Liver (tissue), 9 donors: Measurements from ENCODE around the gene AVEN. TPM values are rescaled to one million over a fixed set of nuclear protein-coding genes. Genes with fewer than 3 reads are reported as not detected.

Experiments
- DNase-seq: peaks from one replicate; pipeline ENCODE4 v3.0.0-alpha.2; 2017; ENCODE audit warnings: low spot score
- H3K27ac ChIP-seq, 2 donors: one replicate each; pipeline ENCODE4 v1.7.0; 2013; ENCODE audit warnings: inconsistent platforms in 2 of 2, low read length in 2 of 2, control low read depth in 1 of 2, low read depth in 1 of 2, mild to moderate bottlenecking in 1 of 2
- H3K27me3 ChIP-seq, 4 donors: one replicate each; pipeline versions ENCODE4 v1.6.1 to v1.7.0; 2013; ENCODE audit warnings: low read length in 3 of 4, inconsistent platforms in 1 of 4, mild to moderate bottlenecking in 1 of 4, moderate library complexity in 1 of 4; ENCODE audit not compliant: control insufficient read depth in 4 of 4, insufficient read depth in 4 of 4
- H3K36me3 ChIP-seq, 4 donors: one replicate each; pipeline versions ENCODE4 v1.6.1 to v1.7.0; 2013; ENCODE audit warnings: low read length in 3 of 4, mild to moderate bottlenecking in 3 of 4, low read depth in 1 of 4, moderate library complexity in 1 of 4; ENCODE audit not compliant: control insufficient read depth in 4 of 4, insufficient read depth in 3 of 4
- H3K4me1 ChIP-seq, 4 donors: one replicate each; pipeline versions ENCODE4 v1.6.1 to v1.7.0; 2013; ENCODE audit warnings: low read length in 3 of 4, mild to moderate bottlenecking in 3 of 4, moderate library complexity in 1 of 4; ENCODE audit not compliant: control insufficient read depth in 4 of 4, insufficient read depth in 4 of 4
- H3K4me3 ChIP-seq, 3 donors: one replicate each; pipeline versions ENCODE4 v1.6.1 to v1.7.0; 2013; ENCODE audit warnings: low read length in 3 of 3, control low read depth in 1 of 3, low read depth in 1 of 3, mild to moderate bottlenecking in 1 of 3
- H3K9ac ChIP-seq, 2 donors: one replicate each; pipeline ENCODE4 v1.7.0; 2013; ENCODE audit warnings: low read length in 2 of 2, mild to moderate bottlenecking in 2 of 2, moderate library complexity in 2 of 2, control low read depth in 1 of 2, low read depth in 1 of 2
- H3K9me3 ChIP-seq, 4 donors: one replicate each; pipeline versions ENCODE4 v1.6.1 to v1.7.0; 2013; ENCODE audit warnings: low read length in 3 of 4; ENCODE audit not compliant: control insufficient read depth in 4 of 4
- EGR1 ChIP-seq, 2 donors: IDR thresholded peaks; 2 replicates each; pipeline ENCODE4 v1.6.1; 2016 to 2018; ENCODE audit warnings: antibody characterized with exemption in 2 of 2, low read depth in 2 of 2
- FOXA1 ChIP-seq: IDR thresholded peaks from 2 replicates; pipeline ENCODE4 v1.6.1; 2016; ENCODE audit warnings: antibody characterized with exemption
- FOXA2 ChIP-seq: IDR thresholded peaks from 2 replicates; pipeline ENCODE4 v1.6.1; 2016; ENCODE audit warnings: antibody characterized with exemption
- GABPA ChIP-seq, 2 donors: IDR thresholded peaks in 1 of 2; conservative IDR thresholded peaks in 1 of 2; 2 replicates each; pipeline ENCODE4 v1.6.1; 2016; ENCODE audit warnings: antibody characterized with exemption in 2 of 2, mild to moderate bottlenecking in 1 of 2, moderate library complexity in 1 of 2
- HNF4G ChIP-seq: IDR thresholded peaks from 2 replicates; pipeline ENCODE4 v1.6.1; 2016; ENCODE audit warnings: antibody characterized with exemption
- JUND ChIP-seq, 2 donors: IDR thresholded peaks; 2 replicates each; pipeline ENCODE4 v1.6.1; 2016; ENCODE audit warnings: antibody characterized with exemption in 2 of 2
- MAX ChIP-seq: IDR thresholded peaks from 2 replicates; pipeline ENCODE4 v1.6.1; 2016; ENCODE audit warnings: antibody characterized with exemption
- NR2F2 ChIP-seq: IDR thresholded peaks from 2 replicates; pipeline ENCODE4 v1.6.1; 2016; ENCODE audit warnings: antibody characterized with exemption
- RAD21 ChIP-seq, 2 donors: IDR thresholded peaks; 2 replicates each; pipeline ENCODE4 v1.6.1; 2016; ENCODE audit warnings: antibody characterized with exemption in 2 of 2, mild to moderate bottlenecking in 2 of 2
- REST ChIP-seq: IDR thresholded peaks from 2 replicates; pipeline ENCODE4 v1.6.1; 2016; ENCODE audit warnings: antibody characterized with exemption, mild to moderate bottlenecking
- RXRA ChIP-seq, 2 donors: IDR thresholded peaks; 2 replicates each; pipeline ENCODE4 v1.6.1; 2017 to 2018; ENCODE audit warnings: antibody characterized with exemption in 2 of 2, mild to moderate bottlenecking in 1 of 2
- SP1 ChIP-seq: IDR thresholded peaks from 2 replicates; pipeline ENCODE4 v1.6.1; 2018; ENCODE audit warnings: antibody characterized with exemption, mild to moderate bottlenecking
- TAF1 ChIP-seq: conservative IDR thresholded peaks from 2 replicates; pipeline ENCODE4 v1.6.1; 2016; ENCODE audit warnings: antibody characterized with exemption, mild to moderate bottlenecking
- YY1 ChIP-seq: IDR thresholded peaks from 2 replicates; pipeline ENCODE4 v1.6.1; 2016; ENCODE audit warnings: antibody characterized with exemption, mild to moderate bottlenecking
- WGBS: extraction: QIAGEN DNeasy Blood & Tissue Kit; methylation state at CpG from one replicate; pipeline ENCODE4 v1.1.7; 2013; 5-methylcytosine and 5-hydroxymethylcytosine counted together
- polyA plus RNA-seq, 2 donors: library from polyadenylated mRNA; stranded (reverse) in 1 of 2; unstranded in 1 of 2; fragments of 200-250 nt in 1 of 2; fragments of >200 nt in 1 of 2; fragmentation: Nextera tagmentation in 1 of 2; extraction: Ambion mirVana in 1 of 2; gene quantifications; one replicate each; pipeline versions ENCODE4 v1.2.1 to v1.2.3, GENCODE V29; 2013 to 2015
- total RNA-seq, 2 donors: library from RNA; depleted of rRNA; stranded (reverse); fragments of >200 nt; gene quantifications; one replicate each; pipeline ENCODE4 v1.2.3, GENCODE V29; 2014
- TF ChIP-seq, protein P1 (sequence below): fragments of 150-350 bp; IDR thresholded peaks from 2 replicates; pipeline ENCODE4 v1.5.1; 2017; ENCODE audit warnings: improper control_type of control experiment, low read depth, low read length; ENCODE audit not compliant: missing input control
- TF ChIP-seq, protein P2 (sequence below): IDR thresholded peaks from 2 replicates; pipeline ENCODE4 v1.6.1; 2016; ENCODE audit warnings: antibody characterized with exemption
- TF ChIP-seq, protein P3 (sequence below): IDR thresholded peaks from 2 replicates; pipeline ENCODE4 v1.6.1; 2016; ENCODE audit warnings: antibody characterized with exemption
- donor health status: healthy.
- donor health status: healthy.
- donor health status: healthy.
- donor health status: healthy.
- donor health status: healthy.

The AVEN gene
- total and polyA plus RNA-seq, 4 donors = 5.3 to 12.4 (median 7.0) TPM

GRCh38 chr15:33831646-33832045 is 207.4 kb downstream of the AVEN start:
- WGBS = 82% methylated on average over 7 of the region's 7 CpGs
- H3K9ac ChIP-seq = no peak overlapping the region
- H3K9me3 ChIP-seq = peaks cover 0 to 3% (median 1%) of the 10 kb centered on the region in 4 donors
- DNase-seq = no peak
- no peaks in the 10 kb centered on the region for H3K4me1 ChIP-seq
- no peak overlapping the region for H3K27ac ChIP-seq
- peaks cover 0 to 4% (median 0%) of the 10 kb centered on the region in 4 donors for H3K27me3 ChIP-seq
- no peak overlapping the region for H3K4me3 ChIP-seq
- H3K36me3 ChIP-seq = no peaks in the 10 kb centered on the region
- TF ChIP-seq TAF1 (no peak), GABPA (IDR thresholded peaks at IDR 0.05 in 1 of 2, conservative IDR thresholded peaks at IDR 0.05 in 1 of 2) (no peak), RAD21 (IDR thresholded peaks at IDR 0.05) (no peak), EGR1 (IDR thresholded peaks at IDR 0.05; ENCODE audit: low read depth in 2 of 2) (no peak), REST (no peak), JUND (IDR thresholded peaks at IDR 0.05) (no peak), FOXA2 (no peak), SP1 (no peak), NR2F2 (no peak), FOXA1 (no peak), HNF4G (no peak), MAX (no peak)
- TF ChIP-seq, protein P1, sequence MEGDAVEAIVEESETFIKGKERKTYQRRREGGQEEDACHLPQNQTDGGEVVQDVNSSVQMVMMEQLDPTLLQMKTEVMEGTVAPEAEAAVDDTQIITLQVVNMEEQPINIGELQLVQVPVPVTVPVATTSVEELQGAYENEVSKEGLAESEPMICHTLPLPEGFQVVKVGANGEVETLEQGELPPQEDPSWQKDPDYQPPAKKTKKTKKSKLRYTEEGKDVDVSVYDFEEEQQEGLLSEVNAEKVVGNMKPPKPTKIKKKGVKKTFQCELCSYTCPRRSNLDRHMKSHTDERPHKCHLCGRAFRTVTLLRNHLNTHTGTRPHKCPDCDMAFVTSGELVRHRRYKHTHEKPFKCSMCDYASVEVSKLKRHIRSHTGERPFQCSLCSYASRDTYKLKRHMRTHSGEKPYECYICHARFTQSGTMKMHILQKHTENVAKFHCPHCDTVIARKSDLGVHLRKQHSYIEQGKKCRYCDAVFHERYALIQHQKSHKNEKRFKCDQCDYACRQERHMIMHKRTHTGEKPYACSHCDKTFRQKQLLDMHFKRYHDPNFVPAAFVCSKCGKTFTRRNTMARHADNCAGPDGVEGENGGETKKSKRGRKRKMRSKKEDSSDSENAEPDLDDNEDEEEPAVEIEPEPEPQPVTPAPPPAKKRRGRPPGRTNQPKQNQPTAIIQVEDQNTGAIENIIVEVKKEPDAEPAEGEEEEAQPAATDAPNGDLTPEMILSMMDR = no peak
- TF ChIP-seq, protein P2, sequence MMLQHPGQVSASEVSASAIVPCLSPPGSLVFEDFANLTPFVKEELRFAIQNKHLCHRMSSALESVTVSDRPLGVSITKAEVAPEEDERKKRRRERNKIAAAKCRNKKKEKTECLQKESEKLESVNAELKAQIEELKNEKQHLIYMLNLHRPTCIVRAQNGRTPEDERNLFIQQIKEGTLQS = no peak

- H3K27ac ChIP-seq = no peak overlapping the region
- no peak for DNase-seq
- 65% methylated on average over 4 of the region's 4 CpGs for WGBS
- no peak overlapping the region for H3K4me3 ChIP-seq
- no peaks in the 10 kb centered on the region for H3K4me1 ChIP-seq
- TF ChIP-seq SP1 (no peak), RXRA (IDR thresholded peaks at IDR 0.05) (no peak), YY1 (no peak), TAF1 (no peak), JUND (IDR thresholded peaks at IDR 0.05) (no peak), RAD21 (IDR thresholded peaks at IDR 0.05) (no peak), FOXA1 (no peak), EGR1 (IDR thresholded peaks at IDR 0.05; ENCODE audit: low read depth in 2 of 2) (no peak)
- TF ChIP-seq, protein P1 = no peak
- TF ChIP-seq, protein P3, sequence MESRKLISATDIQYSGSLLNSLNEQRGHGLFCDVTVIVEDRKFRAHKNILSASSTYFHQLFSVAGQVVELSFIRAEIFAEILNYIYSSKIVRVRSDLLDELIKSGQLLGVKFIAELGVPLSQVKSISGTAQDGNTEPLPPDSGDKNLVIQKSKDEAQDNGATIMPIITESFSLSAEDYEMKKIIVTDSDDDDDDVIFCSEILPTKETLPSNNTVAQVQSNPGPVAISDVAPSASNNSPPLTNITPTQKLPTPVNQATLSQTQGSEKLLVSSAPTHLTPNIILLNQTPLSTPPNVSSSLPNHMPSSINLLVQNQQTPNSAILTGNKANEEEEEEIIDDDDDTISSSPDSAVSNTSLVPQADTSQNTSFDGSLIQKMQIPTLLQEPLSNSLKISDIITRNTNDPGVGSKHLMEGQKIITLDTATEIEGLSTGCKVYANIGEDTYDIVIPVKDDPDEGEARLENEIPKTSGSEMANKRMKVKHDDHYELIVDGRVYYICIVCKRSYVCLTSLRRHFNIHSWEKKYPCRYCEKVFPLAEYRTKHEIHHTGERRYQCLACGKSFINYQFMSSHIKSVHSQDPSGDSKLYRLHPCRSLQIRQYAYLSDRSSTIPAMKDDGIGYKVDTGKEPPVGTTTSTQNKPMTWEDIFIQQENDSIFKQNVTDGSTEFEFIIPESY = no peak
- no peak overlapping the region for H3K9ac ChIP-seq
- no peaks in the 10 kb centered on the region for H3K36me3 ChIP-seq
- peaks cover 0 to 3% (median 1%) of the 10 kb centered on the region in 4 donors for H3K9me3 ChIP-seq
- peaks cover 0 to 4% (median 0%) of the 10 kb centered on the region in 4 donors for H3K27me3 ChIP-seq
These were observed 208.7 kb downstream of the AVEN start for GRCh38 chr15:33830351-33830750.
